SKM-1 treated with dmso at 0.1 percent for 144 hours (cell line): Measurements from ENCODE around the gene C11orf21.
"Not testable (repeated sequence)": the region's sequence is repeated elsewhere in the genome, so short reads cannot be mapped to it uniquely, and the experiment has no call there.

Source experiments
- DNase-seq: peaks from one replicate; lab custom pipeline; 2025; ENCODE audit not compliant: unreplicated experiment; lab: John Stamatoyannopoulos, UW

The C11orf21 gene

DNA sequence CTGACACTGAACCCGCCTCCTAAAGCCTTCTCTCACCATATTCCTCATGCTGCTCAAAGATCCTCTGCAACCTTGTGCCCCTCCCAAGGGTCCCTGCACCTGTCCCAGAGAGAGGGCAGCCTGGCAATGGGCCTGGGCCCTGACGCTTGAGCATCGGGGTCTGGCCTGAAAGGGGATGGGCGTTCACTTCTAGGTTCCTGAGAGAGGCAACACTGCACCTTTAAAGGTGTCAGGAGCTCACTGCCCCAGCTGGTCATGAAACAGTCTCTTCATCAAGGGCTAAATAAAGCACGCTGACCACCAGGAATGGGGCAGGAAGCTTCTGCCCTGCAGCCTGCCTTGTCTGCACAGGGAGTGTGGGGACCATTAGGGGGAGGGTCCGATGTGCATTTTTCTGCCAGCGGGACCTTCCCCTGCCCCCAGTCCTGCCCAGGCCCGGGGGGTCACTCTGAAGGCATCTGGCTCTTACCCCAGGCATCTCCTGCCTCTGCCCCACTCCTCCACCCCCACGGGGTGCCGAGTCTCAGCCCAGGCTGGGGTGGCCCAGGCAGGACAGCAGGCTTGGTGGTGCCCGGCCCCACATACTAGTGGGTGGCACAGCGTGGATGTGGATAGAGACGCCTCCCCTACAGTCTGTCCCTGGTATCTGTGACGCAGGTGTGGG is 3.5 kb downstream of the C11orf21 start:
- DNase-seq, result no peak

DNA sequence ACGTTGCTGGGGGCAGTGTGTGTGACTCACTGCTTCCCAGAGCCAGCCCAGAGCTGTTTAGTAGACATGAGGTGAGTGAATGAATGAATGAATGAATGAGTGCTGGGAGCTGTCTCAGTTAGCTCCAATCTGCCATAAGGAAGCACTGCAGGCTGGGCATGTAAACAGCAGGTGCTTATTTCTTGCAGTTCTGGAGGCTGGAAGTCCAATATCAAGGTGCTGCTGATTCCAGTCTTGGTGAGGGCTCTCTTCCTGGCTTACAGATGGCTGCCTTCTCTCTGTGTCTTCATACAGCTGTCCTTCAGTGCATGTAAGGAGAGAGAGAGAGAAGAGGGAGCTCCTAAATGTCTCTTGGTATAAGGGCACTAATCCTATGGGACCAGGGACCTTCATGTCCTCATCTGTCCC is 4.1 kb downstream of the C11orf21 start:
- no peak for DNase-seq

DNA sequence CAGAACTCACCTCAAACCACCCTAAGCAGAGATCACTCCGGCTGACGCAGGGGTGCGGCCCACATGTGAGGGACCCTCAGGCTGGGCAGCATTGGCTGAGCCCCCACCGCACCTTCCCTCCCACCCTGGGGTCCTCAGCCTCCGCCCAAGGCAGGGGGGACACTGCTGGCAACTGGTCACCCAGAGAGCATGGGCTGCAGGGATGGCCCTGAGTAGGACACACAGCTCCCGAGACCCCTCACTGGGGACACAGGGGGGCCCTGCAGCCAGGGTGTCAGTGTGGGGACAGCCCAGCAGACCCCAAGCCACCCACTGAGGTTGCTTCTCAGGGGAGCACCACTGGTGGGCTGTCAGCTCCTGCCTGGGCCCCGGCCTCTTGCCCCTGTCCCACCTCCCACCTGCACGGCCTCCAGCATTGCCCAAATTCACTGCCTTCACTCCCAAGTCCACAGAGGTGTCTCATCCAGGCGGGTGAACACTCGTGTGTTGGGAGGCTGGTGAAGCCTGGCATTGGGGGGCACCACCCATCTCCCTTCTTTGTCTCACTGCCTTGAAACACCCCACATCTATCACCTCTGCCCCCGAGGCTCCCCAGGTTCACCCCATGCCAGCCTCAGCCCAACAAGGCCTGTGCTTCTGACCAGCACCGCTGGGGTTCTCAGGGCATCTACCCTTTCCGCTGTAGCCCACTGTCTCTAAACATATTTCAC is 4.7 kb downstream of the C11orf21 start:
- no peak for DNase-seq

DNA sequence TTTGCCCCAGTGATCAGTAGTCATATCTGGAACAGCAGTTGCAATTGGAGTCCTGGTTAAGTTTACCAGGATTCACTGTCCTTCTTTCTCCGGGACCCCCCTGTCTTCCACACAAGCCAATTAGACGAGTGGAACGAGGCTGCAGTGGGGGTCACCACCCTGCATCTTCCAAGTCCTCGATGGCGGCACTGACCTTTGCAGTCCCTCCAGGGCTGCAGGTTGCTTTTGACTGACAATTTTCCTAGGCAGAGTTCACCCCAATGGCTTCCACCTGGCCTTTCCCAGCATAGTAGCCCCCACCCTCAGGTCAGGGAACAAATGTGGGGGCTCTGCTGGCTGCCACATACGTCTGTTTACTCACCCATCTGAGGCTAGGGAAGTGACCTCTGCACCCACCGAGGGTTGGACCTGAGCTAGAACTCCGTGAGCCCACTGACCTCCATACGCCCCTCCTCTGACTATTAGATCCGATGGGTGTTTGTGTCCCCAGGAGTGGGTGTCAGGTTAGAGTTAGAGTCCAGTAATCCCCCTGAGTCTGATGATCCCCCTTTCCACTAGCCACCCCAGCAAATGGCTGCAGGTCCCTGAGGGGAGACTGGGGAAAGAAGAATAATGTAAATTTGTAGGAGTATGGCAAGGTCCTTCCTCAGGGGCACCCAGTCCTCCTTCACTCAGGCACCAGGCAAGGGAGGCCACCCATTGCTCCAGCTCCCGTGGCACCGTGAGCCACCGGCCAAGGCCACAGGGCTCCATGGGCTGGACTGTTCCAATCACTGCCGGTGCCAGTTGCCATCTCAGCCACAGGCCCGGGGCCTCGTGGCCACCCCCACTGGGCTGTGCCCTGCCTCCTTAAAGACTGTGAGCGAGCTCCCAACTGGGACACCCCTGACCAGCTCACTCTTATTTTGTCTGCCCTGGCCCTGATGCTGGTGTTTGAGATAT is 5.5 kb downstream of the C11orf21 start:
- no peak for DNase-seq

DNA sequence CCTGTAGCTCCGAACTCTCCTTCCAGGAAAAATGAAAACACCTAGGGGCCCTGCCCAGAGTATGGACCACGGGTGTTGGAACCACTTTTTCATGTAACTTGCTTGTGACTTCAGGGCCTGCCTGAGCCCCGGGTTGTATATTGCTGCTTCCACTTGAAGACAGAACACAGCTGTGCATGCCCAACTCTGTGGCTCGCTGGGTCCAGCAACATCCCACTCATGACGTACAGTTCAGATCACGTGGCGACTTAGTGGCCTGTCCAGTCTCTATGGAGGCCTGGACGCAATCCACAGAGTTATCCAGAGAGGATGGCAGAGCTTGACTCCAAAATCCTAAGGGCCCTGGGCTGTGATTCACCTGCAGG is 6.8 kb downstream of the C11orf21 start:
- DNase-seq, result no peak

DNA sequence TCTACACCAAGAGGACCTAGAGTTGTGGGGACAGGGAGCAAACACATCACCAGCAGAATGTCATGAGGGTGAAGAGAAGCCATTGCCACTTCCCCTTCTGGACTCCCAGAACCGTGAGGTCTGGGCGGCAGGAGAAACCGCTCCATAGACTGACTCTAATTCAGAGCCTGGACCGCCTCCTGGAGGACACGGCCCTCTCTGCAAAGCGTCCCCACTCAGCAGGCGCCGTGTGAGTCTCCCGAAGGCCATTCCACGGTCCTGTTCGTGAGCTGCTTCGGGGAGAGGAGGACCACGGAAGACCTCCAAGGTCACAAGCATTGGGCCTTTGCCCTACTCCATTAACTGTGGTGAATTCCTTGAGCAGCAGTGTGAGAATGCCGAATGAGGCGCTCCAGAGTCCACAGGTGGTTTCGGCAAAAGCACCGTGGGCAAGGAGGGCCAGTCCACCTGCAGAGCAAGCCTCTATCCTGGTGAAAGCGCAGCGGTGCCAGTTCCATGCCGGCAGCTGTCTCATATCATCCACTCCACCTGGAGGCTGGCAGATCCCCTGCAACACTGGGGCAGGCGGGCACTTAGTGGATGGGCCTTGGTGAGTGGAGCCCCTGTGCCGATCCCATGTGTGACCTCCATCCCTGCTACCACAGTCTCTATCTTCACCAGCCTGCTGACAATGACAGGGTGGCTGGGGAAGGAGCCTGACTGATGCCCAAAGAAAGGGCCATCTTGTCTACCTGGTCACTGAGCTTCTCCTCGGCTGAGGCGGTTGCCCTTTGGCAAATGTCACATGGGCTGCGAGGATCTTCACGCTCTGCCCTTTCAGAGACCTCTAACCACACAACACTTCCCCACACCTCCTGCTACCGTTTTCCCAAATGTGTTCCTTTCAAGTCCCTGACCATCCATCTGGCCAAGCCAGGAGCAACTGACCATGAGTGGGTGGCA is 7.5 kb downstream of the C11orf21 start:
- no peak for DNase-seq

DNA sequence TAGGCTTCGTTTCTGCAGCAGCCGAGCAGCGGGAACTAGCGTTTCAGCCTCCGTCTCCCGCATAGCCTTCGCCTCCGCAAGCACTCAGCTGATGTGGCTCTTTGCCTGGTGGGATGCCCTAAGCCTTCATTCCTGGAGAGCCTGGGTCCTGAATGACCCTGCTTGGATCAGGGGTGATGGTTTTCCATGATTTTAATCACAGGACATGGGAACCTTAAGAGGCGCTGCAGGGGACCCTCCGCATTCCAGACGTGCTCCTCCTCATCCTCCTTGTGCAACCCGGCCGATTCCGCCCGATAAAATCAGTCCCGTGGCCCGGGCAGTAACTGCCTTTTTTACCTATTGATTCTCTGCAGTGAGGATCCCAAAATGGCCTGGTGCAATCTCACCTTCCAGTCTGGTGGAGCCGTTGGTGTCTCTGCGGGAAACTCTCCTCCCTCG is 8.2 kb downstream of the C11orf21 start:
- DNase-seq, result no peak

DNA sequence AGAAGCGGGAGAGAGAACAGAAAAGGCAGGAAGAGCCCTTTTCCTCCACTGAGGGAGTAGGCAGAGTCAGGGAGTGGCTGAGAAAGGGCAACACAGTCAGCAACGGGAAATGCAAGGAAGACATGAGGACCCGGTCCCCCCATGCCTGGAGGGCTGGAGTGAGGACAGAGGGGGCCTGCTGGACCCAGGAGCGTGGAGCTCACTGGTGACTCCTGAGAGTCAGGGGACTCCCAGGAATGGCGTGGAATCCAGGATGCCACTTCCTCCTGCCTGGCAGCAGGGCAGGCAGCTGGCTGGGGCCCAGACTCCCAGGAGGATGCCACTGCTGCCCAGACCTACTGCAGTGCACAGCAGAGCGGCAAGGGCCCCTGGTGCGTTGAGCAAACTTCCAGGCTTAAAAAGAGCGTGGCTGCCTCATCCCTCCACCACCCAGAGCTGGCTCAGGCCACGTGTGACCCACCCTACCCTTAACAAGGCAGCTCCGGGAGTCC is 11.3 kb downstream of the C11orf21 start:
- no peak for DNase-seq

DNA sequence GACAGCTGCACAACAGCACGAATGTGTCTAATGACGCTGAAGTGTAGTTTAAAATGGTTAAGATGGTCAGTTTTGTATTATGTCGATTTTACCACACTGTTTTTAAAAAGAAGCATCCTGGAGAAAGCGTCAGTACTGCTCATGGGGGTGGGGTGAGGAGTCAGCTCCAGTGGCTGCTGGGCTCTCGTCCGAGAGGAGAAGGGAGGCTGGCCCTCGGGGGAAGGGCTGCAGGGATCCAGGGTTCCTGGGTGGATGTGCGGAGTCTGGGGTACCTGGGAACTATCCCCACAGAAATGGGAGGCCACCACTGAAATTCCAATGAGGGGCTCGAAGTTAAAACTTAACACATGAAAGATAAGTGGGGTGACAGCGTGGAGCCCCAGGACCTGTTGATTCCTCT is 11.9 kb downstream of the C11orf21 start:
- no peak for DNase-seq

DNA sequence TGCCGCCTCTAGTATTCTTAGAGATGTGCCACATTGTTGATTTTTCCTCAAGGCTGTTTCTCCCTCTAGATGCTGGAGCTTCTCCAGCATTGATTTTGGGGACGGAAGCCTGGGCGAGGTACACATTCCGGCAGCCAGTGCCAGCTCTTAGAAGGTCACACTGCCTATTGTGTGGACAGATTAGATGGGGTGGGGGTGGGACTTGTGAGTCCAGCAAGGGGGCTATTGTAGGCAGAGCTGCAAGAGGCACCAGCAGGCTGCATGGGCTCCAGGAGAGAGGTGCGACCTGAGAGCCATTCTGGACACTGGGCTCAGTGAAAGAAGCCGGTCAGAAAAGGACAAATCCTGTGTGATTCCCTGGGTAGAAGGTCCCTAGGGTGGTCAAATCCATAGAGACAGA is 12.4 kb downstream of the C11orf21 start:
- no peak for DNase-seq

DNA sequence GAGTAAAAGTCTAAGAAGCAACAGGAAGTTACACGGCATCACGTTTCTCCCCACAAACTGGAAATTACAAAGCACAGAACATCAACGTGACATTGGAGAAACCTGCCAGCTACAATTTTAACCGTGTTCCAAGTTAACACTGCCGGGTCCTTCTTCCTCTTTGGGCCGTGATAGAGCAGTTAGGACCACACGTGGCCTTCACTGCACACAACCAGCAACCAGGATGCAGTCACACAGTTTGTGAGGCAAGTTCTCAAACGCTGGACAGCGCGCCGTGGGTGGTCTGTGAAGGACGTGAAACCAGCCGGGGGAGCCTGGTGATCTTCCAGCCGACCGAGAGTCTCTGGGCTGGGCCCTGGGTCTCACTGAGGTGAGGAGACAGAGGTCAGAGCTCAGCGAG is 14.6 kb downstream of the C11orf21 start:
- no peak for DNase-seq

DNA sequence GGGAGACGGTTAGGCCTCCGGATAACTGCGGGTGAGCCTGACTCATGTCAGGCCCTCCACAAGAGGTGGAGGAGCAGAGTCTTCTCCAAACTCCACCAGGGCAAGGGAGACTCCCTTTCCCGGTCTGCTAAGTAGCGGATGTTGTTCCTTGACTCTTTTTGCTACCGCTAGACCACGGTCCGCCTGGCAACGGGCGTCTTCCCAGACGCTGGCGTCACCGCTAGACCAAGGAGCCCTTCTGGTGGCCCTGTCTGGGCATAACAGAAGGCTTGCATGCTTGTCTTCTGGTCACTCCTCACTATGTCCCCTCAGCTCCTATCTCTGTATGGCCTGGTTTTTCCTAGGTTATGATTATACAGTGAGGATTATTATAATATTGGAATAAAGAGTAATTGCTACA is 15.4 kb downstream of the C11orf21 start:
- DNase-seq, result not testable (repeated sequence)

DNA sequence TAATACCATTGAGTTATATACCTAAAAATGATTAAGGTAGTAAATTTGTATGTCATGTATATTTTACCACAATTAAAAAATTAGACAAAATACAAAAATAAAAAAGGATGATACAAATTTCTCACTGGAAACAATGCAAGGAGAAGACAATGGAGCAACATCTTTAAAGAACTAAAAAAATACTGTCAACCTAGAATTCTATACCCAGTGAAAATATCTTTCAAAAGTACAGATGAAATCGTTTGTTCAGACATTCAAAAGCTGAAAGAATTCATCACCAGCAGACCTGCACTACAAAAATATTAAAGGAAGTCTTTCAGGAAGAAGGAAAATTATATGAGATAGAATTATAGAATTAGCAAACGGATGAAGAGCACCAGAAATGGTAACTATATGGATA is 21.5 kb downstream of the C11orf21 start:
- no peak for DNase-seq

DNA sequence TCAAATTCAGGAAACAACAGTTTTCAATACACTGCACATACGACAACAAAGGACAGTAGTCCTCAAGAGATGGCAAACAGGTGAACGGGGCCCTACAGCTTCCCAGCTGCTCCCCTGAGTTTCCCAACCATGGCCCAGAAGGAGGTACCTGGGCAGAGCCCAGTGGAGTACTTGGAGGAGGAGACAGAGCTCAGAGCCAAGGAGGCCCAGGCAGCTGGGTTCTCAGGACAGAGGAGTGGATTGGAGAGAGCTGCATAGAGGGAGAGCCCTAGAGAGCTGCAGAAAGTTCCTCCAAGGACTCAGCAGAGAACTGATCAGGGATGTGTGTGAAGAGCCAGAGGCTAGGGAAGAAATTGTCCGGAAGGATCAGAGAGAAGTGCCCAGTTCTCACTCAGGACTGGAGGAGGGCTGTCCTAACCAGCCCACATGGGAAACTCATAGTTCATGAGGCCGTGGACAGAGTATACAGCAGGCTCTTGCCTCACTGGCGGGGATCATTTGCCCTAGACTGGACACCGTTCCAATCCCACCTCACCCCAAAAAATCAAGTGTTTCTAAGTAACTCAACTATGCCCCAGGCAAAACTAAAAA is 23.7 kb downstream of the C11orf21 start:
- no peak for DNase-seq

DNA sequence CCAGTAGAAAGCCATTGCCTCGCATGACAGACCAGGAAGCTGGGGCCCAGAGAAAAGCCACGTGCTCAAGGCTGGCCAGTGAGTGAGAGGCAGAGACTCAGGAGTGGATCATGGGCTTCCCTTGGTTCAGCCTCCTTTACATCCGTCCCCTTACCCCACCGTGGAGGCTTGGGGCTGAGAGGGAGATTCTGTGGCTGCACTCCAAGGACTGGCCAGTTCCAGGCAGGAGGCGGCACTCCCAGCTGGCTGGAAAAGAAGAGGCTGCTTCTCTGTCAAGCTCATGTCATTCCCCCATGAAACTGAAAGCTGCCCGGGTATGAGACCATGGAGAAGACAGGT is 24.7 kb downstream of the C11orf21 start:
- DNase-seq, result no peak

DNA sequence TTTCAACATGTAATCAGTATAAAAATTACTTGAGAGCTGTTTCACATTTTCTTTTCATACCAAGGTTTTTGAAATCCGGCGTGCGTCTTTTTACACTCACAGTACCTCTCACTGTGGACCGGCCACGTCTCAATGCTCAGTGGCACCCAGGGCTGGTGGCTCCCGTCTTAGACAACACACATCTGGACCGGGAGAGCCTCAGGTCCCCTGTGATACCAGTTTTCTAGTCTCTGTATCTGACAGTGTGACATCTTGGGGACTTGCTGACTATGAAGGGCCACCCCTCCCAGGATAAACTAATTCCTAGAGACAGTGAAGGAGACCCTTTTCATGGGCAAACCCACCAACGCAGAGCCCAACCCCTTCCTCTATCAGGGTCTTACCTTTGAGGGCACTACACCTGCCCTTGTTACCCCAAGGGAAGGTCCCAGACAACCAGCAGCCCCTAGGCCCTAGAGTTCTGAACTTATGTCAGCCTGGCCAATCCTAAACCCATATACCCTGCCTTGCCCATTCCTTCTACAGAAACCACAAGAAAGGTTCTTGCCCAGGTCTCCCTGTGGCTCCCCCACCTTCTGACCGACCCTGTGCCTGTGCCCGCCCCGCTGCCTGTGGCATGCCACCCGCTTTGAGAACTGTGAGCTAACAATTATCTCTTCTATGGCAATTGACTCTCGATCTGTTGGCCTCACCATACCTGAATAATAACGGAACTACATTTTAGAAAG is 25.3 kb downstream of the C11orf21 start:
- no peak for DNase-seq

DNA sequence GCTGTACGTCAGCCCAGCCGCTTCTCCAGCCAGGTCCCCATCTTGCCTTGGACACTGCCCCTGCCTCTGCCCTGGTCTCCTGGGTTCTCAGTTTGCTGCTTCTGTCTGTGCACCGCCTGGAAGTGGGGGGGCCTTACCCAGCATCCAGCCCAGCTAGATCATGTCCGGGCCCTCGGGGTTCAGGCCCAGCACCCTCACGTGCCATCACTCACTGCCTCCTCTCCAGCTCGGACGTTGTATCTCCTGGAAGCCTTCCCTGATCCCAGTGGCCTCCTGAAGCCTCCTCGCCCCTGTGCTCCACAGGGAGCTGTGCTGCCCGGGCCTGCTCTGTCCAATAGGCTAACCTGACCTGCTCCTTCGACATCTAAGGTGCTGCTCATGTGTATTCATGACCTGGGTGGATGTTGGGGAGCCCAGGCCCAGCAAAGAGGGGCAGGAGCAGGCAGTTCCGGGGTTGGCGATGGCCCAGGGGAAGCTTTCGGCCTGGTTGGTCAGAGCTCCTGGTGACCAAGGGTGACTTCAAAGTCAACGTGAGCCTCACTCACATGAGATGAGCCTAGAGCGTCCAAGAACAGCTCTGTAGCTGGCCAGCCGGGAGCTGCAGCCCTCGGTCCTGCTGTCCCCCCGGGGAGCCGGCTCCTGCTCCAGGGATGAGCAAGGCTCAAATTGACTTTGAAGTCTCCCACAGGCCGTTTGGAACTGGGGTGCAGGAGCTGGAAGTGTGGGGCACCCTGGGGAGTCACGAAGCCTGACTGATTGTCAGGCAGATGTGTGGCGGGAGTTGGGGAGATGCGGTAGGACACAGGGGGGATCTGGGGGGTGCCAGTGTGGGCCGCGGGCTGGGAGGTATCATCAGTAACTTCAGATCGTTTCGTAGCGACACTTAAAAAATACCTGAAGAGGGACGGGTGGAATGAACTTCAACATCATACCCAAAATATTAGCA is 26.1 kb downstream of the C11orf21 start:
- no peak for DNase-seq

DNA sequence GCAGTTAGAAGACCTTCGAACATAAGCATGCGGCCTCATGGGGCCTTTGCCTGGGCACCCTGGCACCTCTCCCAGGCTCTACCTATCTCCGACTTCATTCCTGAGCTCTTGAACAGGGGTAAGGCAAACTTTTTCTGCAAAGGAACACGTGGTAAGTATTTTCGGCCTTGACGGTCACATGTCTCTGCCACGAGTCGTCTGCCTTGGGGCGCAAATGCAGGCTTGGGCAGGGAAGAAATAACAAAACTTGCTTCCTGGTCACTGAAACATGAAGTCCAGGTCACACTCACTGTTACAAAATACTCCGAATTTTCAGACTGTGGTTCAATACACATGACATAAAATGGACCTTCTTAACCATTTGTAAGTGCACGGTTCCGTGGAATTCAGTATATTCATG is 27.9 kb downstream of the C11orf21 start:
- DNase-seq, result no peak

DNA sequence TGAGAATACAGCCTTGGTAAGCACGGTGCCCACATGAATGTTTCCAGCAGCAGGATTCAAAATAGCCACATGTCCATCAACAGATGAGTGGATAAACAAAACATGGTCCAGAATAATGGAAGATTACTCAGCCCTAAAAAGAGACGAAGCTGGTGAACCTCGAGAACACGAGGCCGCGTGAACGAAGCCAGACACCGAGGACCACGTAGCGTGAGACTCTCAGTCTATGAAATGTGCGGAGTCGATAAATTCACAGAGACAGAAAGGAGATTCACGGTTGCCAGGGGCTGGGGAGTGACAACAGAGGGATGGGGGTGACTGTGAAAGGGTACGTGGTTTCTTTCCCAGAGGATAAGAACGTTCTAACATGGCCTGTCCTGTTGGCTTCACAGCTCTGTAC is 28.4 kb downstream of the C11orf21 start:
- DNase-seq, result no peak
